DMS153 treated with DMSO at 0.1 percent for 48 hours (cell line): ENCODE results near the gene PLCH2.

Source experiments
- DNase-seq: peaks from one replicate; lab custom pipeline; 2025; ENCODE audit not compliant: unreplicated experiment; lab: John Stamatoyannopoulos, UW

Gene PLCH2

GRCh38 chr1:2510366-2511155, 34.5 kb downstream of the PLCH2 start:
- DNase-seq, result no peak

- no peak for DNase-seq
Observed at GRCh38 chr1:2512862-2513421, 36.9 kb downstream of the PLCH2 start.

- no peak for DNase-seq
Observed at GRCh38 chr1:2513939-2514652, 38.0 kb downstream of the PLCH2 start.

- no peak for DNase-seq
Observed at GRCh38 chr1:2514863-2515762, 39.0 kb downstream of the PLCH2 start.

GRCh38 chr1:2515763-2516080, 39.6 kb downstream of the PLCH2 start:
- no peak for DNase-seq

GRCh38 chr1:2516124-2516523, 40.0 kb downstream of the PLCH2 start:
- no peak for DNase-seq

GRCh38 chr1:2516946-2517345, 40.9 kb downstream of the PLCH2 start:
- no peak for DNase-seq

- DNase-seq, result no peak
Observed at GRCh38 chr1:2517966-2518365, 41.9 kb downstream of the PLCH2 start.

GRCh38 chr1:2518528-2518927, 42.4 kb downstream of the PLCH2 start:
- no peak for DNase-seq

GRCh38 chr1:2519029-2519685, 43.1 kb downstream of the PLCH2 start:
- no peak for DNase-seq

- no peak for DNase-seq
Observed at GRCh38 chr1:2519729-2520128, 43.6 kb downstream of the PLCH2 start.

GRCh38 chr1:2520206-2520605, 44.1 kb downstream of the PLCH2 start:
- no peak for DNase-seq

- DNase-seq, result no peak
Observed at GRCh38 chr1:2520806-2521205, 44.7 kb downstream of the PLCH2 start.

GRCh38 chr1:2522230-2522629, 46.1 kb downstream of the PLCH2 start:
- DNase-seq, result no peak

- DNase-seq, result no peak
Observed at GRCh38 chr1:2523191-2523890, 47.3 kb downstream of the PLCH2 start.

GRCh38 chr1:2523891-2524609, 48.0 kb downstream of the PLCH2 start:
- no peak for DNase-seq

GRCh38 chr1:2525572-2525919, 49.5 kb downstream of the PLCH2 start:
- no peak for DNase-seq

GRCh38 chr1:2525920-2526823, 50.1 kb downstream of the PLCH2 start, which contains the start of gene PANK4:
Gene PANK4, minus strand, starts transcription at chr1:2526596. Its CDS starts 9 bp downstream, at chr1:2526587.
- DNase-seq, result peak; percentile 97
